ENCODE data around the gene GSN.
A peak's percentile ranks its signal among the peaks of the same experiment; 100 is the strongest.

GSN gene

GRCh38 chr9:121312169-121312568 is 44.2 kb downstream of the GSN start:
- no peak for DNase-seq (ENCODE audit: low read depth in 2 of 2)
- H3K4me3 ChIP-seq (replicated peaks in 1 of 2; ENCODE audit: low read depth in 2 of 2, low read length in 2 of 2), result no peak overlapping the region
- TF ChIP-seq, protein P1, sequence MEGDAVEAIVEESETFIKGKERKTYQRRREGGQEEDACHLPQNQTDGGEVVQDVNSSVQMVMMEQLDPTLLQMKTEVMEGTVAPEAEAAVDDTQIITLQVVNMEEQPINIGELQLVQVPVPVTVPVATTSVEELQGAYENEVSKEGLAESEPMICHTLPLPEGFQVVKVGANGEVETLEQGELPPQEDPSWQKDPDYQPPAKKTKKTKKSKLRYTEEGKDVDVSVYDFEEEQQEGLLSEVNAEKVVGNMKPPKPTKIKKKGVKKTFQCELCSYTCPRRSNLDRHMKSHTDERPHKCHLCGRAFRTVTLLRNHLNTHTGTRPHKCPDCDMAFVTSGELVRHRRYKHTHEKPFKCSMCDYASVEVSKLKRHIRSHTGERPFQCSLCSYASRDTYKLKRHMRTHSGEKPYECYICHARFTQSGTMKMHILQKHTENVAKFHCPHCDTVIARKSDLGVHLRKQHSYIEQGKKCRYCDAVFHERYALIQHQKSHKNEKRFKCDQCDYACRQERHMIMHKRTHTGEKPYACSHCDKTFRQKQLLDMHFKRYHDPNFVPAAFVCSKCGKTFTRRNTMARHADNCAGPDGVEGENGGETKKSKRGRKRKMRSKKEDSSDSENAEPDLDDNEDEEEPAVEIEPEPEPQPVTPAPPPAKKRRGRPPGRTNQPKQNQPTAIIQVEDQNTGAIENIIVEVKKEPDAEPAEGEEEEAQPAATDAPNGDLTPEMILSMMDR (IDR thresholded peaks at IDR 0.05; ENCODE audit: low read depth, low read length), result no peak

- TF ChIP-seq, protein P1 (IDR thresholded peaks at IDR 0.05; ENCODE audit: low read depth, low read length), result no peak
- H3K4me3 ChIP-seq (replicated peaks in 1 of 2; ENCODE audit: low read depth in 2 of 2, low read length in 2 of 2), result no peak overlapping the region
- DNase-seq (ENCODE audit: low read depth in 2 of 2), result no peak
These were observed 45.6 kb downstream of the GSN start for GRCh38 chr9:121313458-121314152.

- H3K4me3 ChIP-seq (replicated peaks in 1 of 2; ENCODE audit: low read depth in 2 of 2, low read length in 2 of 2), result no peak overlapping the region
- TF ChIP-seq, protein P1 (IDR thresholded peaks at IDR 0.05; ENCODE audit: low read depth, low read length), result no peak
- DNase-seq (ENCODE audit: low read depth in 2 of 2), result no peak
These were observed 48.4 kb downstream of the GSN start for GRCh38 chr9:121316378-121316777.

DNA sequence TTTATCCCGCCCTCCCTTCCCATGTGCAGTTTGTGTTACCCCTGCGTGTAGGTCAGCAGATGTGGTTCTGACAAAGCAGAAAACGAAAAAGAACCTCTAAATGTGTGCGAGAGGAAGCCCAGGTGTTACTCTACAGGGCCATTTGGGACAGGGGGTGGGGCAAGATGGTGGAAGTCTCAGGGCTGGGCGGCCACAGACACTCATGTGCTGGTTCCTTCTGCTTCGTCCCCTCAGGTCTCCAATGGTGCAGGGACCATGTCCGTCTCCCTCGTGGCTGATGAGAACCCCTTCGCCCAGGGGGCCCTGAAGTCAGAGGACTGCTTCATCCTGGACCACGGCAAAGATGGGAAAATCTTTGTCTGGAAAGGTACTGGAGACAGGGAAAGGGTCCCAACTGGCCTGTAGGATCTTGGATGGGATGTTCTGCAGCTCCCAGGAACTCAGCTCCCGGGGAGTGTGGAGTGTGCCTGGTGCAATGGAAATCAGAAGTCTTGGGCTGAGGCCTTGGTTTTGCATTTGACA is 49.0 kb downstream of the GSN start:
- TF ChIP-seq, protein P1 (IDR thresholded peaks at IDR 0.05; ENCODE audit: low read depth, low read length), result no peak
- no peak overlapping the region for H3K4me3 ChIP-seq (replicated peaks in 1 of 2; ENCODE audit: low read depth in 2 of 2, low read length in 2 of 2)
- no peak for DNase-seq (ENCODE audit: low read depth in 2 of 2)

GRCh38 chr9:121317737-121318630 is 50.0 kb downstream of the GSN start:
- TF ChIP-seq, protein P1 (IDR thresholded peaks at IDR 0.05; ENCODE audit: low read depth, low read length), result no peak
- H3K4me3 ChIP-seq (replicated peaks in 1 of 2; ENCODE audit: low read depth in 2 of 2, low read length in 2 of 2), result no peak overlapping the region
- peak in 1 of 2 donors; percentile 32 for DNase-seq (ENCODE audit: low read depth in 2 of 2)

- DNase-seq (ENCODE audit: low read depth in 2 of 2), result no peak
- no peak overlapping the region for H3K4me3 ChIP-seq (replicated peaks in 1 of 2; ENCODE audit: low read depth in 2 of 2, low read length in 2 of 2)
- TF ChIP-seq, protein P1 (IDR thresholded peaks at IDR 0.05; ENCODE audit: low read depth, low read length), result no peak
These were observed 50.8 kb downstream of the GSN start for GRCh38 chr9:121318631-121319382.

Measured in cardiac fibroblast (primary cell).